Stimulated activated CD8-positive, alpha-beta memory T cell treated with anti-CD3 and anti-CD28 coated beads, Interleukin-2, amount 100 ng/mL, for 1 hour (primary cell): ENCODE data around the gene CELSR1.
"Not testable (repeated sequence)": the region's sequence is repeated elsewhere in the genome, so short reads cannot be mapped to it uniquely, and the experiment has no call there.

Experiments
- DNase-seq, 2 donors: peaks; one replicate each; pipeline ENCODE4 v3.0.0-alpha.2; 2020; ENCODE audit warnings: low read depth in 2 of 2

CELSR1 gene

GRCh38 chr22:46484861-46485595, 52.4 kb downstream of the CELSR1 start:
- no peak for DNase-seq

- no peak for DNase-seq
These were observed 53.1 kb downstream of the CELSR1 start for GRCh38 chr22:46484156-46484860.

- DNase-seq: no peak
These were observed 54.1 kb downstream of the CELSR1 start for GRCh38 chr22:46483353-46483752.

DNA sequence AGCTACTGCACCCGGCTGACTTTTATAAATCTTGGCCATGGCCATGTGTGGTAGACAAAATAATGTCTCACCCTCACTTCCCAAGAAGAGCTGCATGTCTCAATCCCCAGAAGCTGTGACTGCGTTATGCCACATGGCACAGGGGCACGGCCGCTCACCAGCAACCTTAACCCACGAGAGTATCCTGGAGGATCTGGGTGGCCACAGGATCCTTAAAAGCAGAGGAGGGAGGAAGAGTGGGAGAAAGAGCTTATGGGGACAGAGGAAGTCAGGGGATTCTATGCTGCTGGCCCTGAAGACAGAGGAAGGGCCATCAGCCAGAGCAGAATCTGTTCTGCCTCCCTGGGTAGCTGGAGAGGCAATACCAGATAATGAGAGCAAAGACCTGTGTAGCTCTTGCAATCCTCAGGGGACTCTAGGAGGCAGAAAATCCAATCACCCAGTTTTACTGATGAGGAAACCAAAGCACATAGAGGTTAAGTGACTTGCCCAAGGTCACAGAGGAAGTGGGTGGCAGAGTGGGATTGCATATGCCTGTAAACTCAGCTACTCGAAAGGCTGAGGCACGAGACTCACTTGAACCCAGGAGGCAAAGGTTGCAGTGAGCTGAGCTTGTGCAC, 55.3 kb downstream of the CELSR1 start:
- no peak for DNase-seq

DNA sequence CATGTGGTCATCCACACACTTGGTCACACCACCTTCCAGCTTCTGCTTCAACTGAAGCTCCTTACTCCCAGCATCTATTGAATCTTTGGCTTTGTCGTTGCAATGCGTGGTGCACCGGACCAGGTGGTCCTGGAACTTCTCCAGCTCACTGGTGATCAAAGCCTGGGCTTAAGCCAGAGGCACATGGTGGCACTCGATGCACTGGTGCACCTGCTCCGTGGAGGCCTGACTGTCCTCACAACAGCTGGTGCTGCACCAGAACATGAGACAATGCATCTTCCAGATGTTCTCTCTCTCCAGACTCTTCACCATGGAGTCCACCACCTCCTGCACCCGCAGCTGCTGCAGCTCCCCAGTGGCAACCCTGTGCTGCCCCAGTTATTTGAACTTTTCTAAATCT, 56.0 kb downstream of the CELSR1 start:
- DNase-seq: no peak

DNA sequence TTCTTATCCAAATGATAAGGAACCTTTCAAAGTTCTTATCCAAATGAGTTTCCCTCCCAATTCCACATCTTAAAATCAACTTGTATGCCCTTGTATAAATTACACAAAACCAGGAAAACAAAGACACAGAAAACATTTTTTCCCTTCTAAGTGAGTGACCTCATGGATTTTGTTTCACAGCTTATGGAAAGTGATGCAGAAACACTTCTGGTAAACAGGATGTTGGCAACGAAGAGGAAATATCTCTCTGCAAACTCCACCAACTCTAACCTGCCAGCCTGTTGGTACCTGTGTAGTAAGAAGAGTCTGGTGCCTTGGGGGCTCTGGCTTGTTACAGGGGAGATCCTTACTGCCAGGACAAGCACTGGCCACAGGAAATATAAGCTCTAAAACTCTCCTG, 57.0 kb downstream of the CELSR1 start:
- no peak for DNase-seq

DNA sequence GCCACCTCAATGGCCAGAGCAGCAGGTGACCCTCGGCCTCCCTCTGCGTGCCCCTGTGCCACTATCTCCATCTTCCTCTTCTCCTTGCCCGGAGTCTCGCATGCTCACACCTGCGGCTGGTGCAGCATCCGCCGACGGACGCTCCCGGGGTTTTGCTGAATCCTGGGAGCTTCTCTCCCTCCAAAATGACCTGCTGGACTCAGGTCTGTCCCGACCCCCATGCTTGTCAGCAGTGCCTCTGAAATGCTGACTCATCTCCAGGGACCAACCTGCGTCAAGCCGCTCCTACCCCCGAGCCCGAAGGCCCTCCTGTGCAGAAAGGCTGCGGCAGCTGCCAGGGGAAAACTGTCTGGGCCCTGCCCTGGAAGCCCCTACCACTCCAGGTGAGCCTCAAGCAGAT, 58.4 kb downstream of the CELSR1 start:
- DNase-seq: no peak

DNA sequence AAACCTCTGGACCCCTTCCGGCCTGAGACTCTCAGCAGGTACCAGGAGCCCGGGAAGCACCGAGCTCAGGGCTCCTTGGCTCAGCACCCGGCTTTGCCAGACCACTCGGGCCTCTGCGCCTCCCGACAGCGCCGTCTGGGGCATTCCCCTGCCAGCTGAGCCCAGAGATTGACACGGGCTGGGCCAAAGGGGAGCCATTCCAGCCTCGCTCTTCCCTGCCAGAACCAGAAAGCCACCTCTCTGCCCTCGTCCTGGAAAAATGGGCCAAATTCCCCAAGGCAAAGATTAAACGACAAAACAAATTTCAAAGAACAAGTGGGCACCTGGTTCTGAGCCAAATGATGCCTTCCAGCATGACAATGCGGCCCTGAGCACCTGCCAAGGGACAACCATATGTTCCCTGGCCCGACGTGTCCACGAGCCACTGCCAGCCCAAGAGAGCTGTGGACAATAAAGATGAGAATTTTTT, 59.3 kb downstream of the CELSR1 start:
- no peak for DNase-seq

DNA sequence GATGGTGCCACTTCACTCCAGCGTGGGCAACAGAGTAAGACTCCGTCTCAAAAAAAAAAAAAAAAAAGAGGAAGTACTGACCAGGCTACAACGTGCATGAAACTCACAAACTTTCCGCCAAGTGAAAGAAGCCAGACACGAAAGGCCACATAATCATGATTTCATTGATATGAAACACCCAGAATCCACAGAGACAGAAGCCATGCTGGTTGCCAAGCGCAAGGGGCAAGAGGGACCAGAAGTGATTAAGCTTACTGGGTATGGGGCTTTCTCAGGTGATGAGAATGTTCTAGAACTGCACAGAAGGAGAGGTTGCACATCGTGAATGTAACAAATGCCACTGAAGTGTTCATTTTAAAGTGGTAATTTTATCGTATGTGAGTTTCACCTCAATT, 60.9 kb downstream of the CELSR1 start:
- no peak for DNase-seq

DNA sequence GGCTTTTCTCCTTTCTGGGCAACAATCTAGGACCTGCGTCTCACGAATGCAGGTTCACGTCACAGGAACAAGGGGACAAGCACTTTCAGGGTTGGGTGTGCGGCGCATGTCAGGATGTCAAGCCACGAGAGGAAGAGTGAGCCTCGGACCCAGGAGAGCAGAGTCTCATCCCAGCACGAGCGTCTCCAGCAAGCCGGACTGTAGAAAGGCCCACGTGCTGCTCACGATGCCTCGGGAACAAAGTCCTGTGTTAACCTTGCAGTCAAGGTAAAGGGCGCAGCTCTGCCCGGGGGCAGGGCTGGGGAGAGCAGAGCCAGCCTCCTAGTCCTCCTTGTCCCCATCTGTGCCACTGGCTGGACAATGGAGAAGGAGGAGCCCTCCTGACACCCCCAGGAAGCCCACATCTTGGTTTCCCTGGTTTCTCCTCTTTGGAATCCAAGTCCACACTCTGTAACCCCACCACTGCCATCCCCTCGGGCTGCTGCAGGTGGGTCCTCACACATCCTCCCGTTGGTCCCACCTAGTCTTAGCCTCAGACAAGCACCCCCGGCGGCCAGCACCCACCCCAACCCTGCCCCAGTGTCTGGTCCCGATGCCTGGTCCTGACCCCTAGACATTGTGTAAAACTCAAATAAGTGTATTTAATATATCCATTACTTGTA, 63.4 kb downstream of the CELSR1 start:
- no peak for DNase-seq

DNA sequence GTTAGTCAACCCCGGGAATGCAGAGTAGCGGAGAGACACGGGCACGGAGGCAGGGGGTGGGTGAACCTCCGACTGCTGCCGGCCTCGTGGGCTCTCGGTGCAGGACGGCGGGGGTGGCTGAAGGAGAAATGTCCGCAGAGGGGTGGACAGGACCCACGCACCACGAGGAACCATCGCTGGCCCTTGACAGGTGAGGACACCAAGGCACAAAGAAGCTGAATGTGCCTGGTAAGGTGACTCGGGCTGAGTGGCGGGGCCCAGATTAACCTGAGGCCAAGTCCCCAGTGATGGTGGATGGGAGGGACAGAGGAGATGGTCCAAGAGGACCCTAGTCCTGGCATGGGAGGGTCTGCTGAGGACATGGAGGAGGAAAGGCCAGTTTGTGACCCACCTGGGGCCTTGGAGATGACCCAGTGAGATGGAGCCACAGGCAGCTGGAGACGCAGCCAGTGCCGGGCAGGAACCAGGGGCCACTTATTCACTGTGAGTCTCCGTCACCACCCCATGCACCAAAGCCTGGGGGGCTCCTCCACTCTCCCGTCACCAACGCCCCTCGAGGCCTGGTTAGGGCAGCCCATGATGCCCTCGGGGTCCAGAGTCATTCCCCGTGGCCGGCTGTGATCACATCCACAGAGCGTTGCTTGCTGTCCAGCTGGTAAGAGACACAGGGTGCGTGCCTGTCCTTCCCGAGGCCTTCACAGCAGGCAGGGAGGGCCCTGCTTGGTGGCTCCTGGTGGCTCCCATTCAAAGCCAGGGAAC, 64.2 kb downstream of the CELSR1 start:
- no peak for DNase-seq

GRCh38 chr22:46472722-46473016, 64.8 kb downstream of the CELSR1 start:
- no peak for DNase-seq

GRCh38 chr22:46471901-46472721, 65.3 kb downstream of the CELSR1 start:
- DNase-seq: no peak

GRCh38 chr22:46471330-46471729, 66.1 kb downstream of the CELSR1 start:
- not testable (repeated sequence) for DNase-seq

DNA sequence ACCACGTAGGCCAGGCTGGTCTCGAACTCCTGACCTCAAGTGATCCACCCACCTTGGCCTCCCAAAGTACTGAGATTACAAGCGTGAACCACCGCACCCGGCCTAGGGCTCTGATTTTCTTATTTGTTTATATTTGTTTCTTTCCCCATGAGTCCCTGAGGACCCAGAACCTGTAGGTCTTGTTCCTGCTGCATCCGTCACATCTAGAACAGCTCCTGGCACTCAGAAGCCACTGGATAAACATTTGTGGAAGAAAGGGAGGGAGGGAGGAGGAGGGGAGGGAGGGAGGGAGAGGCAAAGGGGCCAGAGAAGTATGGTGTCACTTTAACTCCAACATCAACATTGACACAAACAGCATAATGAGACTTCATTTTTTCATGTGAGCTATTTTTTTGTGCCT, 67.7 kb downstream of the CELSR1 start:
- no peak for DNase-seq

DNA sequence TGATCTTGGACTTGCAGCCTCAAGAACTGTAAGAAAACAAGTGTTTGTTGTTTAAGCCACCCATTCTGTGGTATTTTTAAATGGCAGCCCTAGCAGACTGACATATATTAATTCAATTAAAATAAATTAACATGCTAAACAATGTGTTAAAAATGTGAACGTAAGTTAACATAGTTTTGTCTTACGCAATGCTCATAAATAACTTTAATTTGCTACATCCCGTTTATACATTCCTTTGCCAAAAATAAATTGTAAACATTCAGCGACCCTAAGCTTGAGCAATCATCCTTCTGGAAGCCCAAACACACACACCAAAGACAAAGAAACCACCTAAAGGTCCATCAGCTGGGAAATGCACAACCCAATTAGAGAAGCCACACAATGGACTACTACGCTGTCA, 70.4 kb downstream of the CELSR1 start:
- DNase-seq: no peak

DNA sequence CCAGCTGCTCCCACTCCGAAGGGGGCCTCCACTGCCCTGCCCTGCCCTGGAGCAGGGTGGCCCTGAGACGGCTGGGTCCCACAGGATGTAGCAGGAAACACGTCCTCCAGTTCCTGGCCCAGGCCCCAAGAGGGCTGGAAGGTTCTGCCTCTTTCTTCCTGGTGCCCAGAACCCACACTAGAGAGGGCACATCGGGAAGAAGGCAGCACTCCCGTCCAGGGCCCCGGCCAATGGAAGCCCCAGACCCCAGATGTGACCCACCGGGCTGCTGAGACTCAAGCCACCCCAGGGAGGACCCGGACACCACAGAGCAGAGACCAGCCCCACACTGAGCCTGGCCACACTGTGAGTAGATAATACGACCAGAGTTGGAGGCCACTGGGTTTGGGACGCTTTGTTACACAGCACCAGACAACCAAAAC, 71.2 kb downstream of the CELSR1 start:
- DNase-seq: no peak

DNA sequence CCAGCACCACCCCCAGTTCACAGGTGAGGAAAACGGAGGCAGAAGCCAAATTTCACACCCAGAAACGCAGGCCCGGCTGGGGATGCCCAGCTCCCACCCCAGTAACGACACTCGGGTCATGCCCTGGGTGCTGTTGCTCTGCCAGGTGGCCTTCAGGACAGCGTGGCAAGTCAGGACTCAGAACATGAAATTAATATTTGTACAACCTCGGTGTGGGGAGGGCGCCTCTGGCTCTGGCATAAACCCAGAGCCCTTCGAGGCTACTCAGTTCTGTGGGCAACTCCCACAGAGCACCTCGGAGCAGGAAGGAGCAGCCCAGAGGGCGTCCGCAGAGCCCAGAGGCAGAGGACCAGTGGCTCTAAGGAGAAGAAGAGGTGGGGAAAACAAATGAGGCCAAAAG, 71.6 kb downstream of the CELSR1 start:
- no peak for DNase-seq

DNA sequence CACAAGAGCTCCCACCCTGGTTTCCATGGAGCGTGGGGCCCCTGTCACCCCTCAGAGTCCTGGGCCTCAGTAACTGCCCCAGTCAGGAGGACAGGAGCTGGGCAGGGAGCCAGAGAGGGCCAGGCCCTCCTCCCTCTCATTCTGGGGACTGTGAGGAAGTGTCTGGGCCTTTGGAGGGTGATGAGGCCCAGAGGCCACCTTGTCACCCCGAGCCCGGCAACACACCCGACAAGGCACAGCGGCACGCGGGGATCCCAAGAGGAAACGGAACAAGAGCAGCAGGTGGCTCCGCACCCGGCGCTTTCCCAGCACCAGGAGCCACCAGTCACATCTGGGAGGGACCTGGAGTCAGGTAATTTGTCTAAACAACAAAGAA, 72.1 kb downstream of the CELSR1 start:
- no peak for DNase-seq

GRCh38 chr22:46464701-46465344, 72.6 kb downstream of the CELSR1 start:
- DNase-seq: no peak

DNA sequence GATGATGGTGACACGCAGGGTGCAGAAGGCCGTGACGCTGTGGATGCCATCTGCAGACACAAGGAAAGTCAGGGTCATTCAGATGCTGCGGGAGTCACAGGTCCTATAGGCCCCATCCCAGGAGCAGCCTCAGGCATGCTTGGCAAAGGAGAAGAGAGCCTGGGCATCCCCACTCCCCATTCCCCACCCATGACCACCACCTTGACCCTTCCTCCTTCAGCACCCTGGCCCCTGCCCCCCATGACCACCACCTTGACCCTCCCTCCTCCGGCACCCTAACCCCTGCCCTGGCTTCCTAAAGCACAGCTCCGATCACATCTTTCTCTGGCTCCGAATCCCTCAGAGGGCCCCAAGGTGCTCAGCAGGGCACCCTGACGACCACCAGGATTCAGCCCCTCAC, 73.1 kb downstream of the CELSR1 start:
- no peak for DNase-seq
